Osteoblast (primary cell): Measurements from ENCODE around the gene ZNF439. TPM values are rescaled to one million over a fixed set of nuclear protein-coding genes. Genes with fewer than 3 reads are reported as not detected.

ENCODE experiments used
- total RNA-seq: library from RNA; depleted of rRNA; stranded (reverse); fragments of >200 nt; gene quantifications from 2 replicates; pipeline ENCODE4 v1.2.3, GENCODE V29; 2012

Gene ZNF439
- total RNA-seq, 1 donor, result 8.7 TPM

Other genes with a start within 250 kb of the ZNF439 start
- 6.2 and 9.4 TPM in 2 replicates for gene ZNF823, start 109.8 kb upstream of the ZNF439 start, total RNA-seq
- 11.6 and 13.3 TPM in 2 replicates for gene ZNF441, start 81.7 kb upstream of the ZNF439 start, total RNA-seq
- 4.3 and 6.2 TPM in 2 replicates for gene ZNF491, start 50.2 kb upstream of the ZNF439 start, total RNA-seq
- 10.6 and 11.2 TPM in 2 replicates for gene ZNF440, start 34.5 kb upstream of the ZNF439 start, total RNA-seq
- 14.1 and 14.8 TPM in 2 replicates for gene ZNF69, start 39.1 kb downstream of the ZNF439 start, total RNA-seq
- gene ZNF700, start 76.4 kb downstream of the ZNF439 start, total RNA-seq, result 9.4 and 10.6 TPM in 2 replicates
- gene ZNF763, start 116.3 kb downstream of the ZNF439 start, total RNA-seq, result 2.5 and 2.9 TPM in 2 replicates
- 4.1 and 5.1 TPM in 2 replicates for gene ZNF433, start 187.0 kb downstream of the ZNF439 start, total RNA-seq
- gene ZNF878, start 204.2 kb downstream of the ZNF439 start, total RNA-seq, result 0.29 and 0.36 TPM in 2 replicates
- 10.0 and 10.9 TPM in 2 replicates for gene ZNF844, start 216.0 kb downstream of the ZNF439 start, total RNA-seq